Neural progenitor cell (in vitro differentiated cells): ENCODE data around the gene SYDE2. TPM values are rescaled to one million over a fixed set of nuclear protein-coding genes. Genes with fewer than 3 reads are reported as not detected.
A peak's percentile ranks its signal among the peaks of the same experiment; 100 is the strongest.

Experiments
- DNase-seq: peaks from one replicate; pipeline ENCODE4 v3.0.0-alpha.2; 2016; ENCODE audit warnings: low spot score
- H2AFZ ChIP-seq: fragments of 200-600 bp; sonication (generic); replicated peaks from 2 replicates; pipeline ENCODE4 v1.6.1; 2016; ENCODE audit warnings: antibody characterized with exemption
- H3F3A ChIP-seq: fragments of 200-600 bp; sonication (generic); 2 replicates; pipeline ENCODE4 v1.6.1; 2016; ENCODE audit warnings: antibody characterized with exemption, low read depth
- H3K27ac ChIP-seq: fragments of 200-600 bp; sonication (generic); 2 replicates; pipeline ENCODE4 v1.5.1; 2016; ENCODE audit warnings: mild to moderate bottlenecking
- H3K27me3 ChIP-seq: fragments of 200-600 bp; sonication (generic); 2 replicates; pipeline ENCODE4 v1.6.1; 2016; ENCODE audit warnings: mild to moderate bottlenecking, moderate library complexity
- H3K36me3 ChIP-seq: fragments of 200-600 bp; sonication (generic); 2 replicates; pipeline ENCODE4 v1.5.1; 2016
- H3K4me1 ChIP-seq: fragments of 200-600 bp; sonication (generic); 2 replicates; pipeline ENCODE4 v1.6.1; 2016; ENCODE audit warnings: mixed run types
- H3K4me2 ChIP-seq: fragments of 200-600 bp; sonication (generic); 2 replicates; pipeline ENCODE4 v1.6.1; 2016
- H3K4me3 ChIP-seq: fragments of 200-600 bp; sonication (generic); 2 replicates; pipeline ENCODE4 v1.5.1; 2016
- H3K79me2 ChIP-seq: fragments of 200-600 bp; sonication (generic); 2 replicates; pipeline ENCODE4 v1.6.1; 2016; ENCODE audit warnings: low read depth
- H3K9ac ChIP-seq: fragments of 200-600 bp; sonication (generic); 2 replicates; pipeline ENCODE4 v1.6.1; 2016
- H3K9me3 ChIP-seq: fragments of 200-600 bp; sonication (generic); 2 replicates; pipeline ENCODE4 v1.5.1; 2016; ENCODE audit warnings: low read depth
- H4K20me1 ChIP-seq: fragments of 200-600 bp; sonication (generic); 2 replicates; pipeline ENCODE4 v1.6.1; 2016; ENCODE audit warnings: low read depth
- H3K27ac Mint-ChIP-seq: 3 replicates; pipeline ENCODE4 v1.8.0; 2021; ENCODE audit warnings: mixed read lengths
- H3K27me3 Mint-ChIP-seq: 2 replicates; pipeline ENCODE4 v1.8.0; 2022; ENCODE audit warnings: low read depth, mild to moderate bottlenecking, inconsistent platforms, moderate library complexity, mixed read lengths; ENCODE audit not compliant: insufficient read depth
- H3K36me3 Mint-ChIP-seq: 3 replicates; pipeline ENCODE4 v1.8.0; 2021; ENCODE audit warnings: mixed read lengths
- H3K4me1 Mint-ChIP-seq: 3 replicates; pipeline ENCODE4 v1.8.0; 2021; ENCODE audit warnings: mixed read lengths
- H3K4me3 Mint-ChIP-seq: 3 replicates; pipeline ENCODE4 v1.8.0; 2021; ENCODE audit warnings: mild to moderate bottlenecking, moderate library complexity, mixed read lengths
- H3K9me3 Mint-ChIP-seq: 3 replicates; pipeline ENCODE4 v1.8.0; 2020; ENCODE audit warnings: mixed read lengths
- EZH2 ChIP-seq: fragments of 200-600 bp; sonication (generic); IDR thresholded peaks from 2 replicates; pipeline ENCODE4 v1.6.1; 2017; ENCODE audit warnings: antibody characterized with exemption, mild to moderate bottlenecking, moderate library complexity
- EZH2phosphoT487 ChIP-seq: fragments of 200-600 bp; sonication (generic); IDR thresholded peaks from 2 replicates; pipeline ENCODE4 v1.6.1; 2017; ENCODE audit warnings: antibody characterized with exemption
- microRNA-seq: library from miRNA; unstranded; fragments of <30 nt; microRNA quantifications from one replicate; pipeline ENCODE4, GENCODE V29; 2016
- small RNA-seq: library from RNA; depleted of rRNA; stranded (forward); fragments of <200 nt; gene quantifications from one replicate; pipeline ENCODE3, GENCODE V24; 2015
- total RNA-seq: library from RNA; depleted of rRNA; stranded (reverse); fragments of >200 nt; gene quantifications from 2 replicates; pipeline ENCODE4 v1.2.3, GENCODE V29; 2015; ENCODE audit warnings: low replicate concordance
- TF ChIP-seq, protein P1 (sequence below): fragments of 200-600 bp; sonication (generic); IDR thresholded peaks from 2 replicates; pipeline ENCODE4 v1.5.1; 2017; ENCODE audit warnings: antibody characterized with exemption, mild to moderate bottlenecking

The SYDE2 gene
- total RNA-seq, 1 donor from 2014 or later, result 12.0 TPM

- TF ChIP-seq EZH2phosphoT487, result no peak
- TF ChIP-seq EZH2, result no peak
- TF ChIP-seq, protein P1, sequence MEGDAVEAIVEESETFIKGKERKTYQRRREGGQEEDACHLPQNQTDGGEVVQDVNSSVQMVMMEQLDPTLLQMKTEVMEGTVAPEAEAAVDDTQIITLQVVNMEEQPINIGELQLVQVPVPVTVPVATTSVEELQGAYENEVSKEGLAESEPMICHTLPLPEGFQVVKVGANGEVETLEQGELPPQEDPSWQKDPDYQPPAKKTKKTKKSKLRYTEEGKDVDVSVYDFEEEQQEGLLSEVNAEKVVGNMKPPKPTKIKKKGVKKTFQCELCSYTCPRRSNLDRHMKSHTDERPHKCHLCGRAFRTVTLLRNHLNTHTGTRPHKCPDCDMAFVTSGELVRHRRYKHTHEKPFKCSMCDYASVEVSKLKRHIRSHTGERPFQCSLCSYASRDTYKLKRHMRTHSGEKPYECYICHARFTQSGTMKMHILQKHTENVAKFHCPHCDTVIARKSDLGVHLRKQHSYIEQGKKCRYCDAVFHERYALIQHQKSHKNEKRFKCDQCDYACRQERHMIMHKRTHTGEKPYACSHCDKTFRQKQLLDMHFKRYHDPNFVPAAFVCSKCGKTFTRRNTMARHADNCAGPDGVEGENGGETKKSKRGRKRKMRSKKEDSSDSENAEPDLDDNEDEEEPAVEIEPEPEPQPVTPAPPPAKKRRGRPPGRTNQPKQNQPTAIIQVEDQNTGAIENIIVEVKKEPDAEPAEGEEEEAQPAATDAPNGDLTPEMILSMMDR, result no peak
- Histone ChIP-seq H2AFZ (no peak overlapping the region), H3K4me2 (no peak overlapping the region), H3F3A (no peaks in the 10 kb centered on the region), H3K27me3 (no peaks in the 10 kb centered on the region), H3K36me3 (no peaks in the 10 kb centered on the region), H3K4me1 (no peaks in the 10 kb centered on the region), H3K9me3 (no peaks in the 10 kb centered on the region), H3K9ac (no peak overlapping the region), H4K20me1 (no peaks in the 10 kb centered on the region), H3K27ac (no peak overlapping the region), H3K79me2 (no peaks in the 10 kb centered on the region), H3K4me3 (no peak overlapping the region)
- H3K27ac Mint-ChIP-seq, result no peak overlapping the region
- H3K4me1 Mint-ChIP-seq, result no peaks in the 10 kb centered on the region
- H3K27me3 Mint-ChIP-seq, result no peaks in the 10 kb centered on the region
- H3K9me3 Mint-ChIP-seq, result no peaks in the 10 kb centered on the region
- no peak overlapping the region for H3K4me3 Mint-ChIP-seq
- DNase-seq, result no peak
- no peaks in the 10 kb centered on the region for H3K36me3 Mint-ChIP-seq
Measured at GRCh38 chr1:85111695-85112094, 89.1 kb downstream of the SYDE2 start.

- H3K4me3 Mint-ChIP-seq, result no peak overlapping the region
- peak; percentile 81 for DNase-seq
- no peaks in the 10 kb centered on the region for H3K9me3 Mint-ChIP-seq
- Histone ChIP-seq H3K27me3 (no peaks in the 10 kb centered on the region), H3K4me2 (no peak overlapping the region), H3K9me3 (no peaks in the 10 kb centered on the region), H3K36me3 (no peaks in the 10 kb centered on the region), H3K27ac (no peak overlapping the region), H4K20me1 (no peaks in the 10 kb centered on the region), H3K9ac (no peak overlapping the region), H3K4me1 (no peaks in the 10 kb centered on the region), H3F3A (no peaks in the 10 kb centered on the region), H3K79me2 (no peaks in the 10 kb centered on the region), H2AFZ (no peak overlapping the region), H3K4me3 (no peak overlapping the region)
- no peaks in the 10 kb centered on the region for H3K4me1 Mint-ChIP-seq
- no peaks in the 10 kb centered on the region for H3K27me3 Mint-ChIP-seq
- H3K36me3 Mint-ChIP-seq, result no peaks in the 10 kb centered on the region
- TF ChIP-seq EZH2 (no peak), EZH2phosphoT487 (no peak)
- TF ChIP-seq, protein P1, result peak; percentile 79
- no peak overlapping the region for H3K27ac Mint-ChIP-seq
Measured at GRCh38 chr1:85109475-85109874, 91.3 kb downstream of the SYDE2 start.

Small RNA genes lying within 50 kb of the gene (microRNA-seq; reads per million reads assigned to microRNA genes)
- not detected for gene MIR4423

Small RNA genes lying within 50 kb of the gene (small RNA-seq; reads per million reads assigned to genes)
- gene MIR4423, result not detected

Other genes with a start within 250 kb of the SYDE2 start
- 0.11 and 0.59 TPM in 2 replicates for gene MCOLN2, start 203.9 kb downstream of the SYDE2 start, total RNA-seq
- 0.47 and 0.65 TPM in 2 replicates for gene MCOLN3, start 152.5 kb downstream of the SYDE2 start, total RNA-seq
- 33.2 and 55.8 TPM in 2 replicates for gene C1orf52, start 58.6 kb upstream of the SYDE2 start, total RNA-seq
- 17.4 and 28.2 TPM in 2 replicates for gene BCL10, start 75.6 kb upstream of the SYDE2 start, total RNA-seq